Measurements from ENCODE around the gene THUMPD2.
"Not testable (repeated sequence)": the region's sequence is repeated elsewhere in the genome, so short reads cannot be mapped to it uniquely, and the experiment has no call there.

THUMPD2 gene

DNA sequence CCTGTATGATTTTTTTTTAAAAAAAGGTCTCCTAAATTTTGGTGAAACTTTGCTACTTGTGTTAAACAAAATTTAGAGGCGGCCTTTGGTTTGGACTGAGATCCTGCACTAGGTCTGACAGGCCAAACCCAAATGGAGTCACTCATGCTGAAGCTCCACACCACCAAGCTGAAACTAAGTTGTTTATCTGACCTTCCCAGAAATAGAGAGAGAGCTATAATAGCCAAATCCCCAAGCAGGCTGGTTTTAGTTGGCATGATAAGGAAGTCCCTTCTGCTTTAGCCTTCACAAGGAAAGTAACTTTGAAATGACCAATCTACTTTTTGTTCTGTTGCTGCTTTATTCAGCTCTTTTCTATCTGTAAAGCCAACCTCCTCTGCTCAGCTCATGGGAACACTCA, 17.1 kb upstream of the THUMPD2 start:
- FAIRE-seq (no peak), DNase-seq (ENCODE audit: insufficient read length, low spot score) (no peak)
- TF ChIP-seq, protein P1, sequence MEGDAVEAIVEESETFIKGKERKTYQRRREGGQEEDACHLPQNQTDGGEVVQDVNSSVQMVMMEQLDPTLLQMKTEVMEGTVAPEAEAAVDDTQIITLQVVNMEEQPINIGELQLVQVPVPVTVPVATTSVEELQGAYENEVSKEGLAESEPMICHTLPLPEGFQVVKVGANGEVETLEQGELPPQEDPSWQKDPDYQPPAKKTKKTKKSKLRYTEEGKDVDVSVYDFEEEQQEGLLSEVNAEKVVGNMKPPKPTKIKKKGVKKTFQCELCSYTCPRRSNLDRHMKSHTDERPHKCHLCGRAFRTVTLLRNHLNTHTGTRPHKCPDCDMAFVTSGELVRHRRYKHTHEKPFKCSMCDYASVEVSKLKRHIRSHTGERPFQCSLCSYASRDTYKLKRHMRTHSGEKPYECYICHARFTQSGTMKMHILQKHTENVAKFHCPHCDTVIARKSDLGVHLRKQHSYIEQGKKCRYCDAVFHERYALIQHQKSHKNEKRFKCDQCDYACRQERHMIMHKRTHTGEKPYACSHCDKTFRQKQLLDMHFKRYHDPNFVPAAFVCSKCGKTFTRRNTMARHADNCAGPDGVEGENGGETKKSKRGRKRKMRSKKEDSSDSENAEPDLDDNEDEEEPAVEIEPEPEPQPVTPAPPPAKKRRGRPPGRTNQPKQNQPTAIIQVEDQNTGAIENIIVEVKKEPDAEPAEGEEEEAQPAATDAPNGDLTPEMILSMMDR (IDR thresholded peaks at IDR 0.05; ENCODE audit: insufficient read depth, missing control alignments): no peak

- DNase-seq (ENCODE audit: insufficient read length, low spot score); FAIRE-seq: not testable (repeated sequence)
Measured at GRCh38 chr2:39790216-39790818, 11.3 kb upstream of the THUMPD2 start.

DNA sequence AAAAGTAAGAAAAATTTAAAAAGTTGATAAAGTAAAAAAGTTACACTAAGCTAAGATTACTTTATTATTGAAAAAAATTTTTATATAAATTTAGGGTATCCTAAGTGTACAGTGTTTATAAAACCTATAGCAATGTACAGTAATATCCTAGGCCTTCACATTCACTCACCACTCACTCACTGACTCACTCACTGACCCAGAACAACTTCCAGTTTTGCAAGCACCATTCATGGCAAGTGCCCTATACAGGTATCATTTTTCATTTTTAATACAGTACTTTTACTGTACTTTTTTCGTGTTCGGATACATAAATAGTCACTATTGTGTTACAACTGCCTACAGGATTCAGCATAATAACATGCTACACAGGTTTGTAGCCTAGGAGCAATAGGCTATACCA, 8.9 kb upstream of the THUMPD2 start:
- DNase-seq (ENCODE audit: insufficient read length, low spot score) (no peak), FAIRE-seq (no peak)
- TF ChIP-seq, protein P1 (IDR thresholded peaks at IDR 0.05; ENCODE audit: insufficient read depth, missing control alignments): no peak

DNA sequence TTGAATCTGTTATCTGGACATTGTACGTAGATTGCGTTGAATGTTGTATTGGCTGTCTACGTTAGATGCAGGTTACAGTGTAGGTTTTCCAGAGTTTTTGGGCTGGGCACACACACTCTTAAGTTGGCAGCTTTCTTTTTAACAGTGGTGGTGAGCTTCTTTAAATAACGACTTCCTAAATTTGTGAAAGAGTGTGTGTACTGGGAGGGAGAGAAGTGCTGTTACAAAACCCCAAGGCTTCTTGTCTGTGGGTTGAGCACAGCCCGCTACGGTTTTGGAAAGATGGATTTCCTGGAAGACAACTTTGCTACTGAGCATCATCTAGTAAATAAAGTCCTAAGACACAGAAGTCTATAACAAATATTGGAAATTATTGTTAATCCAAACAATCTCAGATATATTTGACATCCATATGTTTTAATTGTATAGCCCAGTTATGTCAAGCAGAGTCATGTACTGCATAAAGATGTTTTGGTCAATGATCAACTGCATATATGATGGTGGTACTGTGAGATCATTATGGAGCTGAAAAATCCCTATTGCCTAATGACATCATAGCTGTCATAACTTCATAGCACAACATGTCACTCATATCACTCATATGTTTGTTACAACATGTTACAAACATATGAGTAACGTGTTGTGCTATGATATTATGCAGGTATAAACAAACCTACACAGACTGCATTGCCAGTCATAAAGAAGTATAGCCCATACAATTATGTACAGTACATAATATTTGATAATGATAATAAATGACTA, 7.9 kb upstream of the THUMPD2 start:
- TF ChIP-seq, protein P1 (IDR thresholded peaks at IDR 0.05; ENCODE audit: insufficient read depth, missing control alignments): no peak
- DNase-seq (ENCODE audit: insufficient read length, low spot score) (no peak), FAIRE-seq (no peak)

- FAIRE-seq (no peak), DNase-seq (ENCODE audit: insufficient read length, low spot score) (no peak)
- TF ChIP-seq, protein P1 (IDR thresholded peaks at IDR 0.05; ENCODE audit: insufficient read depth, missing control alignments): no peak
Measured at GRCh38 chr2:39782591-39782990, 3.5 kb upstream of the THUMPD2 start.

GRCh38 chr2:39781697-39782096, 2.6 kb upstream of the THUMPD2 start:
- FAIRE-seq (no peak), DNase-seq (ENCODE audit: insufficient read length, low spot score) (no peak)
- TF ChIP-seq, protein P1 (IDR thresholded peaks at IDR 0.05; ENCODE audit: insufficient read depth, missing control alignments): no peak

DNA sequence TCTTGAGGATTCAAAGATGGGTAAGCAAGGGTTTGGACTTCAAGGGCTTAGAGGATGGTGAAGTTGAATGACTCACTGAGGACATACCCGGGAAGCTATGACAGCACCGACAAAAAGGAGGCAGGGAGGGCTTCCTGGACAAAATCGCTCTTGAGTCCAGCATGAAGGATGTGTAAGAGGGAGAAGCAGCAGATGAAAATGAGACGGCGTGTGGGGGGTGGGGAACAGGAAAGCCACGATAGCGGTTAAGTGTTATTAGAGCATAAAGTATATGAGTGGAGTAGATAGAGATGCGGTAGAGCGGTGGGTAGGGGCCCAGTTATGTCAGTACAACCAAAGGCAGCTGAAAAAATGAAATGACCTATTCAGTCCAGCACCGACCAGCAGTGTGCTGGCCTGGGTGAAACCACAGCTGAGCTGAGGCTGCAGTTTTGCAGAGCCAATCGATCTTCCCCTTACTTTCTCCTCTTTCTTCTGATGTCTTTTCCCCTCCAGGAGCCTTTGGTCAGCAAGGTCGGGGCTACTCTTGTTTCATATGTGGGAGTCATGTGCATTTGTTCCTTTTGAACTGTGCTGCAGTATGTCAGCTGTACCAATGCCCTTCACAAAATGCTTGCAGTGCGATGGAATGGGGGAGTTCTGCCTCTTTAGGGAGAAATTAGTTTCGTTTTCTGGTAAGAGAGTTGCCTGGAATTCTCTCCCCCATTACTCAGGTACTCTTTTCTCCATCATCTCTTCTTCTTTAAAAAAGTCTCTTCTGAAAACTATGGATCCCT, 2.0 kb upstream of the THUMPD2 start:
- DNase-seq (ENCODE audit: insufficient read length, low spot score) (no peak), FAIRE-seq (no peak)
- TF ChIP-seq, protein P1 (IDR thresholded peaks at IDR 0.05; ENCODE audit: insufficient read depth, missing control alignments): no peak

Data from D721Med (cell line).